H4 (cell line): ENCODE data around the gene FERMT3. TPM values are rescaled to one million over a fixed set of nuclear protein-coding genes. Genes with fewer than 3 reads are reported as not detected.
"Not testable (repeated sequence)": the region's sequence is repeated elsewhere in the genome, so short reads cannot be mapped to it uniquely, and the experiment has no call there.

Experiments used
- DNase-seq: peaks from one replicate; pipeline ENCODE4 v3.0.0-alpha.2; 2015; ENCODE audit warnings: low spot score
- total RNA-seq: library from RNA; depleted of rRNA; stranded (reverse); fragments of >200 nt; shearing (Covaris generic); gene quantifications from 2 replicates; pipeline ENCODE4 v1.2.3, GENCODE V29; 2014; rRNA removed

Gene FERMT3
- not detected in 2 replicates for total RNA-seq

GRCh38 chr11:64206457-64207255 is at the start of gene FERMT3:
TSS of gene FERMT3 (plus strand) at chr11:64206721. CDS start at chr11:64207365, 644 bp downstream.
- no peak for DNase-seq

GRCh38 chr11:64157631-64158394 is 48.7 kb upstream of the FERMT3 start:
- DNase-seq, result no peak

GRCh38 chr11:64161037-64161436 is 45.5 kb upstream of the FERMT3 start:
- DNase-seq, result no peak

GRCh38 chr11:64162769-64163168 is 43.8 kb upstream of the FERMT3 start:
- not testable (repeated sequence) for DNase-seq

GRCh38 chr11:64163951-64164350 is 42.6 kb upstream of the FERMT3 start:
- no peak for DNase-seq

- DNase-seq, result no peak
Measured at GRCh38 chr11:64164392-64165312, 41.9 kb upstream of the FERMT3 start.

GRCh38 chr11:64165481-64165841 is 41.1 kb upstream of the FERMT3 start:
- DNase-seq, result no peak

GRCh38 chr11:64165842-64166635 is 40.5 kb upstream of the FERMT3 start, which contains the start of gene MACROD1:
TSS of gene MACROD1 (minus strand) at chr11:64166113. CDS start at chr11:64165994, 119 bp downstream.
- DNase-seq, result peak; percentile 63

- no peak for DNase-seq
Measured at GRCh38 chr11:64170419-64170818, 36.1 kb upstream of the FERMT3 start.

GRCh38 chr11:64173616-64174355 is 32.7 kb upstream of the FERMT3 start:
- DNase-seq, result no peak

GRCh38 chr11:64176751-64177150 is 29.8 kb upstream of the FERMT3 start:
- DNase-seq, result no peak

- no peak for DNase-seq
Measured at GRCh38 chr11:64178203-64178602, 28.3 kb upstream of the FERMT3 start.

GRCh38 chr11:64178951-64179639 is 27.4 kb upstream of the FERMT3 start:
- DNase-seq, result no peak

GRCh38 chr11:64180891-64181290 is 25.6 kb upstream of the FERMT3 start:
- no peak for DNase-seq

- peak; percentile 93 for DNase-seq
Measured at GRCh38 chr11:64181506-64182411, 24.8 kb upstream of the FERMT3 start.

GRCh38 chr11:64183890-64184289 is 22.6 kb upstream of the FERMT3 start:
- DNase-seq, result no peak

GRCh38 chr11:64185175-64185692 is 21.3 kb upstream of the FERMT3 start:
- peak; percentile 58 for DNase-seq
